A673 (cell line): ENCODE data around the gene OSBPL3. TPM values are rescaled to one million over a fixed set of nuclear protein-coding genes. Genes with fewer than 3 reads are reported as not detected.
A peak's percentile ranks its signal among the peaks of the same experiment; 100 is the strongest.

Experiments
- BruUV-seq: library from RNA; stranded (reverse); fragments of 400-500 nt; replicated peaks from 2 replicates; lab custom pipeline; 2021; lab: Mats Ljungman, UMichigan
- CTCF ChIA-PET: fragments of 300-600 bp; sonication (Branson Sonifier 250); formaldehyde crosslinking; loops from one replicate; lab custom pipeline; 2022; ENCODE audit warnings: antibody characterized with exemption; lab: Charles Lee
- POLR2A ChIA-PET: fragments of 300-600 bp; sonication (Branson Sonifier 250); formaldehyde crosslinking; loops from one replicate; lab custom pipeline; 2022; ENCODE audit warnings: antibody characterized with exemption; ENCODE audit not compliant: low non-redundant PET; lab: Charles Lee
- DNase-seq: peaks from one replicate; pipeline ENCODE4 v3.0.0-alpha.2; 2015; ENCODE audit warnings: low spot score
- H3K27ac ChIP-seq: fragments of 200-600 bp; sonication (generic); 2 replicates; pipeline ENCODE4 v1.5.1; 2016; ENCODE audit warnings: mixed run types, low read depth, mild to moderate bottlenecking, mixed read lengths, antibody characterized with exemption, low read length; ENCODE audit not compliant: poor library complexity, severe bottlenecking
- H3K27me3 ChIP-seq: fragments of 200-600 bp; sonication (generic); replicated peaks from 2 replicates; pipeline ENCODE4 v1.6.1; 2017; ENCODE audit warnings: mixed run types, low read depth, mild to moderate bottlenecking, mixed read lengths, antibody characterized with exemption, low read length; ENCODE audit not compliant: insufficient read depth, poor library complexity
- H3K36me3 ChIP-seq: fragments of 200-600 bp; sonication (generic); 2 replicates; pipeline ENCODE4 v1.6.1; 2016; ENCODE audit warnings: mixed run types, mild to moderate bottlenecking, mixed read lengths, antibody characterized with exemption, low read length; ENCODE audit not compliant: insufficient read depth, poor library complexity, severe bottlenecking
- H3K4me1 ChIP-seq: fragments of 200-600 bp; sonication (generic); 2 replicates; pipeline ENCODE4 v1.6.1; 2017; ENCODE audit warnings: mixed run types, mild to moderate bottlenecking, mixed read lengths, antibody characterized with exemption, low read length; ENCODE audit not compliant: insufficient read depth, poor library complexity, severe bottlenecking
- H3K4me3 ChIP-seq: fragments of 200-600 bp; sonication (generic); 2 replicates; pipeline ENCODE4 v1.5.1; 2016; ENCODE audit warnings: low read depth, mixed run types, mild to moderate bottlenecking, mixed read lengths, low read length; ENCODE audit not compliant: poor library complexity, severe bottlenecking
- H3K9me3 ChIP-seq: fragments of 200-600 bp; sonication (generic); 2 replicates; pipeline ENCODE4 v1.6.1; 2016; ENCODE audit warnings: mixed run types, low read depth, mild to moderate bottlenecking, mixed read lengths, antibody characterized with exemption, low read length; ENCODE audit not compliant: poor library complexity, severe bottlenecking
- CTCF ChIP-seq: fragments of 300-800, 200-600 bp; sonication (generic); conservative IDR thresholded peaks from 2 replicates; pipeline ENCODE4 v1.5.1; 2017; ENCODE audit warnings: low read depth, mild to moderate bottlenecking, antibody characterized with exemption, low read length, moderate library complexity, mixed read lengths
- EZH2 ChIP-seq: fragments of 200-600 bp; sonication (generic); IDR thresholded peaks from 2 replicates; pipeline ENCODE4 v1.6.1; 2017; ENCODE audit warnings: borderline replicate concordance, low read depth, mild to moderate bottlenecking, mixed read lengths, antibody characterized with exemption, low read length; ENCODE audit not compliant: poor library complexity, severe bottlenecking
- intact Hi-C: fragments of 100-400 bp; cut with micrococcal nuclease; formaldehyde crosslinking; loops from one replicate; pipeline ENCODE4 v1.10.0; 2022; ENCODE audit not compliant: unreplicated experiment
- total RNA-seq: library from RNA; stranded (reverse); gene quantifications from 2 replicates; pipeline ENCODE4 v1.2.3, GENCODE V29; 2021

The OSBPL3 gene
- total RNA-seq, 1 experiment from 2014 or later, result 21.4 TPM

DNA sequence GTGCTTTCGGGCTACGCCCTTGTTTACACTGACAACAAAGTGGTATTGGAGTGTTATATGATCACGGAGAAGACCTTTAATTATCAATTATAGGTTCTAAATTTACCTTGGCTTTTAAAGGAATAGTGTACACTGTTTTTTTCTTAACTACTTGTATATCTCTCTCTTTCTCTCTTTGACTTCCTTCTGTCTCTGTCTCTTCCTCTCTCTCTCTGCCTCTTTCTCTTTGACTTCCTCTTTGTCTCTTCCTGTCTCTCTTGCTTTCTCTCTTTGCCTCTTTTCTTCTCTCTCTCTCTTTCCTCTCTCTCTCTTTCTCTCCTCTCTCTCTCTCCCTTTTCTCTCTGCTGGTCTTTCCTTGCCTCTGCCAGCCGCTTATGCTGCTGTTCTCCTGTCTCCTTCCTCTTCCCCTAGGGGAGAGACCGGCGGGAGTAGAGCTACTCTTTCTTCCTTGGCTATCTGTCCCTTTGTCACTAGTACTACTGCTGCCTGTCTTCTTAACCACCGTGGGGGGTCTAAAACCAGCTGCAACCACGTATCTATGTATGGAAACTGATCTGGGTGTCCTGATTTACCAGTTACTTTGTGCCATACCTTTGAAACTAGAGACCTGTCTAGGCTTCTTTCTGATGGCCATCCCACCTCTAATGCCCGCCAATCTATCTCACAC lies 185.9 kb downstream of the OSBPL3 start:
- CTCF ChIA-PET, result no interaction called here
- H3K4me3 ChIP-seq, result no peak overlapping the region
- peaks cover 8% of the 10 kb centered on the region for H3K4me1 ChIP-seq
- no peaks in the 10 kb centered on the region for H3K9me3 ChIP-seq
- no peak overlapping the region for H3K27ac ChIP-seq
- H3K36me3 ChIP-seq, result no peaks in the 10 kb centered on the region
- POLR2A ChIA-PET, result no interaction called here
- no peak for DNase-seq
- H3K27me3 ChIP-seq, result no peaks in the 10 kb centered on the region
- intact Hi-C loops, result no loop called here
- BruUV-seq, result no TSS peak
- TF ChIP-seq CTCF, result no peak
- TF ChIP-seq EZH2, result no peak

- no peak overlapping the region for H3K27ac ChIP-seq
- H3K9me3 ChIP-seq, result no peaks in the 10 kb centered on the region
- DNase-seq, result no peak
- no peaks in the 10 kb centered on the region for H3K36me3 ChIP-seq
- intact Hi-C loops, result no loop called here
- BruUV-seq, result no TSS peak
- ChIA-PET CTCF (no interaction called here), POLR2A (no interaction called here)
- no peaks in the 10 kb centered on the region for H3K27me3 ChIP-seq
- no peak overlapping the region for H3K4me3 ChIP-seq
- no peaks in the 10 kb centered on the region for H3K4me1 ChIP-seq
- no peak for TF ChIP-seq EZH2
- no peak for TF ChIP-seq CTCF
These were observed 190.9 kb downstream of the OSBPL3 start for GRCh38 chr7:24788961-24789576.

DNA sequence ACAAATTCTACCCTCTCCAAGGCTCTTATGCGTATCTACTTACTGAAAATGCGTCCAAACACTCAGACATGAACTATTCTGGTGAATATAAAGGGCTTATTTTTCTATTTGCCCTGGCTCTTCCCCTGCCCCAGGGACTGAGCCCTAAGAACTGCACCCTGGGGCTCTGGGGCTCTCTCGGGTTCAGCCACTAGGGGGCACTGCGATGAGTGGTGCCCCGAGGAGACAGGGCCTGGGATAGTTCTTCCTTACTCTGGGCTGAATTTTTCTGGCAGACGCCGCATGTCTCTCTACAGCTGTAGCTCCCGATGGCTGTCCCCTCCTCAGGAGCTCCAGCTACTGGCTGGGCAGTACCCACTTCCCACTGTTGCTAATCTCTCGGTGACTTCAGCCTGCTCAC lies 191.9 kb downstream of the OSBPL3 start:
- no peak for DNase-seq
- H3K4me3 ChIP-seq, result no peak overlapping the region
- no peaks in the 10 kb centered on the region for H3K27me3 ChIP-seq
- ChIA-PET POLR2A (no interaction called here), CTCF (no interaction called here)
- no TSS peak for BruUV-seq
- intact Hi-C loops, result no loop called here
- no peaks in the 10 kb centered on the region for H3K9me3 ChIP-seq
- H3K4me1 ChIP-seq, result no peaks in the 10 kb centered on the region
- no peak overlapping the region for H3K27ac ChIP-seq
- H3K36me3 ChIP-seq, result no peaks in the 10 kb centered on the region
- TF ChIP-seq CTCF (peak; percentile 58), EZH2 (no peak)
